ENCODE data around the gene CACNA1I. TPM values are rescaled to one million over a fixed set of nuclear protein-coding genes. Genes with fewer than 3 reads are reported as not detected.

The CACNA1I gene
- total RNA-seq, 1 experiment from 2014 or later: 2.1 TPM

DNA sequence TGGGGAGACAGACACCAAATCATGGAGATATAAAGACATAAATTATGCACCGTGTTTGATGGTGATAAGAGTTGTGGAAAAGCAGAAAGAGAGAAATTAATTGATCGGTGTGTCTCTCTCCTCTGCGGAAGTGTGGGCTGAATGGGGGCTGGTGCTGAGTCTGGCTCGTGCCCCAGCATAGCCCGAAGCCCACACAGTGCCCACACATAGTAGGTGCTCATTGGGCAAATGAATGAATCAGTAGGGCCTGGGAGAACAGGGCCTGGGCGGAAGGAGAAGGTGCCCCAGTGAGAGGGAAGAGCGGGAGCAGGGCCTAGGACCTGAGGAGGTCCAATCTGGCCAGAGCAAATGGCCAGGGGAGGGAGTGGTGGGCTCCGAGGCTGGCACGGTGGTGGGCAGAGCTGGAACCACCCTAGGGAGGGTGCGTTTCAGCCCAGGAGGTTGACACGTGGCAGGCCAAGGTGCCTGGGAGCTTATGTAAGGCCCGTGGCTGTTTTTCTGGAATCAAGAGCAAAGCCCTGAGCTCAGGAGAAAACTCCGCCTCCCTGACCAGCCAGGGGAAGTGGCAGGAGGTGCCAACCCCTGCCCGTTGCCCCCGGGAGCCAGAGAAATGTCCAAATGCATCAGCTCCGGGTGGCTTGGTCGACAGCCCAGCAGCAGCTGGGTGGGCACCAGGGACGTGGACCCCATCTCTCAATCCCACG is 2.1 kb upstream of the CACNA1I start:
- H3K36me3 Mint-ChIP-seq: no peaks in the 10 kb centered on the region
- H3K9me3 Mint-ChIP-seq: peaks cover 10% of the 10 kb centered on the region
- ATAC-seq: no peak
- H3K27me3 Mint-ChIP-seq (ENCODE audit: low read depth): no peaks in the 10 kb centered on the region; the same call in 1 of the 2 replicates
- TF ChIP-seq, protein P1, sequence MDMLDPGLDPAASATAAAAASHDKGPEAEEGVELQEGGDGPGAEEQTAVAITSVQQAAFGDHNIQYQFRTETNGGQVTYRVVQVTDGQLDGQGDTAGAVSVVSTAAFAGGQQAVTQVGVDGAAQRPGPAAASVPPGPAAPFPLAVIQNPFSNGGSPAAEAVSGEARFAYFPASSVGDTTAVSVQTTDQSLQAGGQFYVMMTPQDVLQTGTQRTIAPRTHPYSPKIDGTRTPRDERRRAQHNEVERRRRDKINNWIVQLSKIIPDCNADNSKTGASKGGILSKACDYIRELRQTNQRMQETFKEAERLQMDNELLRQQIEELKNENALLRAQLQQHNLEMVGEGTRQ (CRISPR knock-in tag; IDR thresholded peaks at IDR 0.05): no peak
- TF ChIP-seq, protein P2, sequence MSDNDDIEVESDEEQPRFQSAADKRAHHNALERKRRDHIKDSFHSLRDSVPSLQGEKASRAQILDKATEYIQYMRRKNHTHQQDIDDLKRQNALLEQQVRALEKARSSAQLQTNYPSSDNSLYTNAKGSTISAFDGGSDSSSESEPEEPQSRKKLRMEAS (CRISPR knock-in tag; IDR thresholded peaks at IDR 0.05): no peak
- TF ChIP-seq, protein P3, sequence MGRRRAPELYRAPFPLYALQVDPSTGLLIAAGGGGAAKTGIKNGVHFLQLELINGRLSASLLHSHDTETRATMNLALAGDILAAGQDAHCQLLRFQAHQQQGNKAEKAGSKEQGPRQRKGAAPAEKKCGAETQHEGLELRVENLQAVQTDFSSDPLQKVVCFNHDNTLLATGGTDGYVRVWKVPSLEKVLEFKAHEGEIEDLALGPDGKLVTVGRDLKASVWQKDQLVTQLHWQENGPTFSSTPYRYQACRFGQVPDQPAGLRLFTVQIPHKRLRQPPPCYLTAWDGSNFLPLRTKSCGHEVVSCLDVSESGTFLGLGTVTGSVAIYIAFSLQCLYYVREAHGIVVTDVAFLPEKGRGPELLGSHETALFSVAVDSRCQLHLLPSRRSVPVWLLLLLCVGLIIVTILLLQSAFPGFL (CRISPR knock-in tag; IDR thresholded peaks at IDR 0.05; ENCODE audit: borderline replicate concordance): no peak
- TF ChIP-seq, protein P4, sequence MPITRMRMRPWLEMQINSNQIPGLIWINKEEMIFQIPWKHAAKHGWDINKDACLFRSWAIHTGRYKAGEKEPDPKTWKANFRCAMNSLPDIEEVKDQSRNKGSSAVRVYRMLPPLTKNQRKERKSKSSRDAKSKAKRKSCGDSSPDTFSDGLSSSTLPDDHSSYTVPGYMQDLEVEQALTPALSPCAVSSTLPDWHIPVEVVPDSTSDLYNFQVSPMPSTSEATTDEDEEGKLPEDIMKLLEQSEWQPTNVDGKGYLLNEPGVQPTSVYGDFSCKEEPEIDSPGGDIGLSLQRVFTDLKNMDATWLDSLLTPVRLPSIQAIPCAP (CRISPR knock-in tag; IDR thresholded peaks at IDR 0.05): no peak
- TF ChIP-seq ZNF671 (CRISPR knock-in tag; IDR thresholded peaks at IDR 0.05) (no peak), ETV6 (CRISPR knock-in tag; IDR thresholded peaks at IDR 0.05) (no peak), MYBL2 (CRISPR knock-in tag; IDR thresholded peaks at IDR 0.05) (no peak), ZNF423 (CRISPR knock-in tag; IDR thresholded peaks at IDR 0.05) (no peak), CREB1 (CRISPR knock-in tag; IDR thresholded peaks at IDR 0.05) (no peak), CREM (CRISPR knock-in tag; IDR thresholded peaks at IDR 0.05) (no peak), ZNF232 (CRISPR knock-in tag; IDR thresholded peaks at IDR 0.05) (no peak), GRHL2 (CRISPR knock-in tag; IDR thresholded peaks at IDR 0.05; ENCODE audit: insufficient replicate concordance, severe bottlenecking) (no peak), CBFB (CRISPR knock-in tag; IDR thresholded peaks at IDR 0.05; ENCODE audit: low read depth) (no peak), SMAD4 (CRISPR knock-in tag; IDR thresholded peaks at IDR 0.05) (no peak)
- TF ChIP-seq, protein P5, sequence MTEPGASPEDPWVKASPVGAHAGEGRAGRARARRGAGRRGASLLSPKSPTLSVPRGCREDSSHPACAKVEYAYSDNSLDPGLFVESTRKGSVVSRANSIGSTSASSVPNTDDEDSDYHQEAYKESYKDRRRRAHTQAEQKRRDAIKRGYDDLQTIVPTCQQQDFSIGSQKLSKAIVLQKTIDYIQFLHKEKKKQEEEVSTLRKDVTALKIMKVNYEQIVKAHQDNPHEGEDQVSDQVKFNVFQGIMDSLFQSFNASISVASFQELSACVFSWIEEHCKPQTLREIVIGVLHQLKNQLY (CRISPR knock-in tag; IDR thresholded peaks at IDR 0.05): no peak
- TF ChIP-seq, protein P6, sequence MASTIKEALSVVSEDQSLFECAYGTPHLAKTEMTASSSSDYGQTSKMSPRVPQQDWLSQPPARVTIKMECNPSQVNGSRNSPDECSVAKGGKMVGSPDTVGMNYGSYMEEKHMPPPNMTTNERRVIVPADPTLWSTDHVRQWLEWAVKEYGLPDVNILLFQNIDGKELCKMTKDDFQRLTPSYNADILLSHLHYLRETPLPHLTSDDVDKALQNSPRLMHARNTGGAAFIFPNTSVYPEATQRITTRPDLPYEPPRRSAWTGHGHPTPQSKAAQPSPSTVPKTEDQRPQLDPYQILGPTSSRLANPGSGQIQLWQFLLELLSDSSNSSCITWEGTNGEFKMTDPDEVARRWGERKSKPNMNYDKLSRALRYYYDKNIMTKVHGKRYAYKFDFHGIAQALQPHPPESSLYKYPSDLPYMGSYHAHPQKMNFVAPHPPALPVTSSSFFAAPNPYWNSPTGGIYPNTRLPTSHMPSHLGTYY (CRISPR knock-in tag; IDR thresholded peaks at IDR 0.05): no peak
- no peak overlapping the region for H3K4me3 Mint-ChIP-seq
- ChIA-PET CTCF (interaction anchor here (0.6 to 1.4 kb wide), 4 partner anchors 9 to 1861 kb away, joined by 3 to 4 read pairs (median 4); no protein-coding TSS in a partner anchor), POLR2A (no interaction called here)
- H3K27ac Mint-ChIP-seq: no peak overlapping the region
- peaks cover 4% of the 10 kb centered on the region; the same call in 1 of the 2 replicates for H3K4me1 Mint-ChIP-seq
- DNase-seq (ENCODE audit: low spot score): no peak

DNA sequence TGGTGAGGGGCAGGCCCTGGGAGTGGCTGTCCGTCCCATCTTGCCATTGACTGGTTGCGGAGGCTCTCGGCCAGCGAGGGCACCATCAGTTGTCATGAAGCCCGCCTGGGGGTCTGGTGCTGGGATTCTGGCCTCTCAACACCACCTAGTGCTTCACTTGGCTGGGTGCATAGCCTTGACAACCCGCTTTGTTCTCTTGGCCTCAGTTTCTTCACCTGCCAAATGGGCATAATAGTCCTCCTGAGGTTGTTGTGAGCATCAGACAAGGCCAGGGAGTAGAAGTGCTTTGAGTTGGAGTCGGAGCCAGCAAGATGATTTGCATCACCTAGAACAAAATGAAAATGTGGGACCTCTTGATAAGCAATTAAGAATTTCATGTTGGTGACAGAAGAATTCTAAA is 1.5 kb upstream of the CACNA1I start:
- Mint-ChIP-seq H3K4me1 (peaks cover 4% of the 10 kb centered on the region; the same call in 1 of the 2 replicates), H3K27ac (no peak overlapping the region), H3K27me3 (ENCODE audit: low read depth) (no peaks in the 10 kb centered on the region; the same call in 1 of the 2 replicates), H3K4me3 (no peak overlapping the region), H3K36me3 (no peaks in the 10 kb centered on the region), H3K9me3 (peaks cover 10% of the 10 kb centered on the region)
- POLR2A ChIA-PET: no interaction called here
- TF ChIP-seq, protein P7, sequence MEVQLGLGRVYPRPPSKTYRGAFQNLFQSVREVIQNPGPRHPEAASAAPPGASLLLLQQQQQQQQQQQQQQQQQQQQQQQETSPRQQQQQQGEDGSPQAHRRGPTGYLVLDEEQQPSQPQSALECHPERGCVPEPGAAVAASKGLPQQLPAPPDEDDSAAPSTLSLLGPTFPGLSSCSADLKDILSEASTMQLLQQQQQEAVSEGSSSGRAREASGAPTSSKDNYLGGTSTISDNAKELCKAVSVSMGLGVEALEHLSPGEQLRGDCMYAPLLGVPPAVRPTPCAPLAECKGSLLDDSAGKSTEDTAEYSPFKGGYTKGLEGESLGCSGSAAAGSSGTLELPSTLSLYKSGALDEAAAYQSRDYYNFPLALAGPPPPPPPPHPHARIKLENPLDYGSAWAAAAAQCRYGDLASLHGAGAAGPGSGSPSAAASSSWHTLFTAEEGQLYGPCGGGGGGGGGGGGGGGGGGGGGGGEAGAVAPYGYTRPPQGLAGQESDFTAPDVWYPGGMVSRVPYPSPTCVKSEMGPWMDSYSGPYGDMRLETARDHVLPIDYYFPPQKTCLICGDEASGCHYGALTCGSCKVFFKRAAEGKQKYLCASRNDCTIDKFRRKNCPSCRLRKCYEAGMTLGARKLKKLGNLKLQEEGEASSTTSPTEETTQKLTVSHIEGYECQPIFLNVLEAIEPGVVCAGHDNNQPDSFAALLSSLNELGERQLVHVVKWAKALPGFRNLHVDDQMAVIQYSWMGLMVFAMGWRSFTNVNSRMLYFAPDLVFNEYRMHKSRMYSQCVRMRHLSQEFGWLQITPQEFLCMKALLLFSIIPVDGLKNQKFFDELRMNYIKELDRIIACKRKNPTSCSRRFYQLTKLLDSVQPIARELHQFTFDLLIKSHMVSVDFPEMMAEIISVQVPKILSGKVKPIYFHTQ (CRISPR knock-in tag; IDR thresholded peaks at IDR 0.05): no peak
- TF ChIP-seq SMAD3 (CRISPR knock-in tag; IDR thresholded peaks at IDR 0.05; ENCODE audit: borderline replicate concordance): no peak
- TF ChIP-seq KAT7 (CRISPR knock-in tag; IDR thresholded peaks at IDR 0.05; ENCODE audit: borderline replicate concordance): no peak
- TF ChIP-seq, protein P8, sequence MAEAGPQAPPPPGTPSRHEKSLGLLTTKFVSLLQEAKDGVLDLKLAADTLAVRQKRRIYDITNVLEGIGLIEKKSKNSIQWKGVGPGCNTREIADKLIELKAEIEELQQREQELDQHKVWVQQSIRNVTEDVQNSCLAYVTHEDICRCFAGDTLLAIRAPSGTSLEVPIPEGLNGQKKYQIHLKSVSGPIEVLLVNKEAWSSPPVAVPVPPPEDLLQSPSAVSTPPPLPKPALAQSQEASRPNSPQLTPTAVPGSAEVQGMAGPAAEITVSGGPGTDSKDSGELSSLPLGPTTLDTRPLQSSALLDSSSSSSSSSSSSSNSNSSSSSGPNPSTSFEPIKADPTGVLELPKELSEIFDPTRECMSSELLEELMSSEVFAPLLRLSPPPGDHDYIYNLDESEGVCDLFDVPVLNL (CRISPR knock-in tag; IDR thresholded peaks at IDR 0.05; ENCODE audit: borderline replicate concordance, low read depth): no peak
- TF ChIP-seq CREM (CRISPR knock-in tag; IDR thresholded peaks at IDR 0.05): no peak
- TF ChIP-seq, protein P9, sequence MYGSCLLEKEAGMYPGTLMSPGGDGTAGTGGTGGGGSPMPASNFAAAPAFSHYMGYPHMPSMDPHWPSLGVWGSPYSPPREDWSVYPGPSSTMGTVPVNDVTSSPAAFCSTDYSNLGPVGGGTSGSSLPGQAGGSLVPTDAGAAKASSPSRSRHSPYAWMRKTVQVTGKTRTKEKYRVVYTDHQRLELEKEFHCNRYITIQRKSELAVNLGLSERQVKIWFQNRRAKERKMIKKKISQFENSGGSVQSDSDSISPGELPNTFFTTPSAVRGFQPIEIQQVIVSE (CRISPR knock-in tag; IDR thresholded peaks at IDR 0.05; ENCODE audit: borderline replicate concordance): no peak
- ATAC-seq (no peak), DNase-seq (ENCODE audit: low spot score) (no peak)
- CTCF ChIA-PET: interaction anchor here (0.9 to 1.4 kb wide), 2 partner anchors 9 to 54 kb away, joined by 4 read pairs; no protein-coding TSS in a partner anchor
